Measurements from ENCODE around the gene LIPI.
A peak's percentile ranks its signal among the peaks of the same experiment; 100 is the strongest.
"Not testable (repeated sequence)": the region's sequence is repeated elsewhere in the genome, so short reads cannot be mapped to it uniquely, and the experiment has no call there.

LIPI gene

GRCh38 chr21:14116080-14116481 lies 94.7 kb downstream of the LIPI start:
- DNase-seq (ENCODE audit: low read depth): no peak

- no peak for DNase-seq (ENCODE audit: low read depth)
Observed at GRCh38 chr21:14115646-14116045, 95.1 kb downstream of the LIPI start.

- DNase-seq (ENCODE audit: low read depth): no peak
Observed at GRCh38 chr21:14114251-14114650, 96.5 kb downstream of the LIPI start.

GRCh38 chr21:14104564-14104963 lies 106.2 kb downstream of the LIPI start:
- not testable (repeated sequence) for DNase-seq (ENCODE audit: low read depth)

GRCh38 chr21:14099570-14099969 lies 111.2 kb downstream of the LIPI start:
- peak; percentile 9 for DNase-seq (ENCODE audit: low read depth)

- no peak for DNase-seq (ENCODE audit: low read depth)
Observed at GRCh38 chr21:14097881-14098499, 112.8 kb downstream of the LIPI start.

GRCh38 chr21:14096577-14096976 lies 114.2 kb downstream of the LIPI start:
- DNase-seq (ENCODE audit: low read depth): no peak

- no peak for DNase-seq (ENCODE audit: low read depth)
Observed at GRCh38 chr21:14096172-14096571, 114.6 kb downstream of the LIPI start.

GRCh38 chr21:14095056-14095455 lies 115.7 kb downstream of the LIPI start:
- no peak for DNase-seq (ENCODE audit: low read depth)

GRCh38 chr21:14092834-14093560 lies 117.8 kb downstream of the LIPI start:
- DNase-seq (ENCODE audit: low read depth): no peak

- peak; percentile 66 for DNase-seq (ENCODE audit: low read depth)
Observed at GRCh38 chr21:14090184-14090583, 120.6 kb downstream of the LIPI start.

- no peak for DNase-seq (ENCODE audit: low read depth)
Observed at GRCh38 chr21:14088391-14088790, 122.4 kb downstream of the LIPI start.

GRCh38 chr21:14086553-14086952 lies 124.2 kb downstream of the LIPI start:
- no peak for DNase-seq (ENCODE audit: low read depth)

GRCh38 chr21:14084701-14085100 lies 126.1 kb downstream of the LIPI start:
- DNase-seq (ENCODE audit: low read depth): no peak

- DNase-seq (ENCODE audit: low read depth): no peak
Observed at GRCh38 chr21:14084068-14084501, 126.7 kb downstream of the LIPI start.

- DNase-seq (ENCODE audit: low read depth): no peak
Observed at GRCh38 chr21:14080764-14081096, 130.0 kb downstream of the LIPI start.

- no peak for DNase-seq (ENCODE audit: low read depth)
Observed at GRCh38 chr21:14080040-14080763, 130.6 kb downstream of the LIPI start.

GRCh38 chr21:14078746-14079375 lies 131.9 kb downstream of the LIPI start:
- DNase-seq (ENCODE audit: low read depth): no peak

GRCh38 chr21:14076143-14076806 lies 134.5 kb downstream of the LIPI start:
- DNase-seq (ENCODE audit: low read depth): no peak

- no peak for DNase-seq (ENCODE audit: low read depth)
Observed at GRCh38 chr21:14075346-14076142, 135.2 kb downstream of the LIPI start.

GRCh38 chr21:14074177-14074576 lies 136.6 kb downstream of the LIPI start:
- DNase-seq (ENCODE audit: low read depth): no peak

Data from iris pigment epithelial cell (primary cell).